K562 (cell line): ENCODE results near the gene MMP15. TPM values are rescaled to one million over a fixed set of nuclear protein-coding genes. Genes with fewer than 3 reads are reported as not detected.
A peak's percentile ranks its signal among the peaks of the same experiment; 100 is the strongest.

Experiments used
- DEAF1 ChIP-seq: fragments of 450-650 bp; formaldehyde crosslinking; IDR thresholded peaks from 2 replicates; pipeline ENCODE4 v1.4.0; 2020; ENCODE audit warnings: mild to moderate bottlenecking, moderate library complexity
- GABPA ChIP-seq: fragments of 200-800 bp; sonication (Bioruptor generic); conservative IDR thresholded peaks from 2 replicates; pipeline ENCODE4 v1.6.1; 2016; ENCODE audit warnings: low read depth, missing genetic modification characterization, missing compliant biosample characterization
- LARP7 ChIP-seq: fragments of 450-650 bp; IDR thresholded peaks from 2 replicates; pipeline ENCODE4 v1.6.1; 2016
- MLLT1 ChIP-seq, 2 experiments: fragments of 450-650 bp; IDR thresholded peaks; 2 replicates each; pipeline ENCODE4 v1.6.1; 2016
- MNT ChIP-seq, 2 experiments: fragments of 450-650 bp; conservative IDR thresholded peaks; 2 replicates each; pipeline ENCODE4 v1.6.1; 2017; ENCODE audit warnings: mild to moderate bottlenecking in 2 of 2, moderate library complexity in 2 of 2
- OTX1 ChIP-seq: fragments of 450-650 bp; formaldehyde crosslinking; IDR thresholded peaks from 2 replicates; pipeline ENCODE4 v1.4.0; 2022; ENCODE audit warnings: mild to moderate bottlenecking
- PTBP1 ChIP-seq: fragments of 200-400 bp; formaldehyde crosslinking; IDR thresholded peaks from 2 replicates; pipeline ENCODE4 v1.6.1; 2017; ENCODE audit warnings: low read depth, low read length
- ZNF263 ChIP-seq: sonication (generic); formaldehyde crosslinking; IDR thresholded peaks from 2 replicates; pipeline ENCODE4 v1.8.0; 2022; ENCODE audit warnings: mild to moderate bottlenecking, missing genetic modification reagents, borderline replicate concordance
- ZNF316 ChIP-seq: fragments of 450-650 bp; IDR thresholded peaks from 2 replicates; pipeline ENCODE4 v1.6.1; 2016
- ZNF639 ChIP-seq, 2 experiments: fragments of 200-800 bp in 1 of 2; sonication (Bioruptor generic) in 1 of 2; sonication (generic) in 1 of 2; formaldehyde crosslinking in 1 of 2; IDR thresholded peaks in 1 of 2; conservative IDR thresholded peaks in 1 of 2; 2 replicates each; pipeline versions ENCODE4 v1.5.0 to v1.6.1; 2016 to 2020; ENCODE audit warnings: missing compliant biosample characterization in 1 of 2, missing genetic modification characterization in 1 of 2, missing genetic modification reagents in 1 of 2
- polyA plus RNA-seq, 8 experiments: library from polyadenylated mRNA; depleted of rRNA in 4 of 8; stranded (reverse) in 5 of 8; unstranded in 3 of 8; fragments of >200 nt; fragmentation: Nextera tagmentation in 2 of 8; fragmentation: Illumina TruSeq in 1 of 8; extraction: Ambion mirVana in 2 of 8; extraction: Trizol in 1 of 8; gene quantifications; 2 replicates each; pipeline versions ENCODE4 v1.2.1 to v1.2.3, GENCODE V29; 2011 to 2014; ENCODE audit warnings: inconsistent platforms in 1 of 8, missing spikeins in 1 of 8
- total RNA-seq, 7 experiments: library from RNA; depleted of rRNA in 6 of 7; stranded (reverse); fragments of >200 nt in 6 of 7; fragmentation: Illumina TruSeq in 2 of 7; extraction: Trizol in 2 of 7; gene quantifications; 2 replicates each; pipeline versions ENCODE4 v1.2.1 to v1.2.3, GENCODE V29; 2011 to 2021; ENCODE audit warnings: low replicate concordance in 1 of 7
- TF ChIP-seq, protein P1 (sequence below), 2 experiments: fragments of 450-650 bp in 1 of 2; IDR thresholded peaks; 2 replicates each; pipeline ENCODE4 v1.6.1; 2011 to 2017; ENCODE audit warnings: low read depth in 2 of 2, antibody characterized with exemption in 1 of 2, borderline replicate concordance in 1 of 2, low read length in 1 of 2, mild to moderate bottlenecking in 1 of 2, mixed read lengths in 1 of 2; ENCODE audit not compliant: control insufficient read depth in 1 of 2
- TF ChIP-seq, protein P2 (sequence below), 3 experiments: IDR thresholded peaks in 2 of 3; conservative IDR thresholded peaks in 1 of 3; 2 replicates each; pipeline ENCODE4 v1.5.1; 2011 to 2012; ENCODE audit warnings: low read length in 3 of 3, mild to moderate bottlenecking in 3 of 3, control low read depth in 2 of 3, improper control_type of control experiment in 1 of 3, inconsistent platforms in 1 of 3, low read depth in 1 of 3, mixed read lengths in 1 of 3, moderate library complexity in 1 of 3; ENCODE audit not compliant: insufficient read depth in 2 of 3

The MMP15 gene
- total and polyA plus RNA-seq, 9 of the 15 experiments (the other 6 are each of a cell fraction or from before 2014, with no cell fraction given), result 0.01 to 20.4 (median 5.5) TPM

DNA sequence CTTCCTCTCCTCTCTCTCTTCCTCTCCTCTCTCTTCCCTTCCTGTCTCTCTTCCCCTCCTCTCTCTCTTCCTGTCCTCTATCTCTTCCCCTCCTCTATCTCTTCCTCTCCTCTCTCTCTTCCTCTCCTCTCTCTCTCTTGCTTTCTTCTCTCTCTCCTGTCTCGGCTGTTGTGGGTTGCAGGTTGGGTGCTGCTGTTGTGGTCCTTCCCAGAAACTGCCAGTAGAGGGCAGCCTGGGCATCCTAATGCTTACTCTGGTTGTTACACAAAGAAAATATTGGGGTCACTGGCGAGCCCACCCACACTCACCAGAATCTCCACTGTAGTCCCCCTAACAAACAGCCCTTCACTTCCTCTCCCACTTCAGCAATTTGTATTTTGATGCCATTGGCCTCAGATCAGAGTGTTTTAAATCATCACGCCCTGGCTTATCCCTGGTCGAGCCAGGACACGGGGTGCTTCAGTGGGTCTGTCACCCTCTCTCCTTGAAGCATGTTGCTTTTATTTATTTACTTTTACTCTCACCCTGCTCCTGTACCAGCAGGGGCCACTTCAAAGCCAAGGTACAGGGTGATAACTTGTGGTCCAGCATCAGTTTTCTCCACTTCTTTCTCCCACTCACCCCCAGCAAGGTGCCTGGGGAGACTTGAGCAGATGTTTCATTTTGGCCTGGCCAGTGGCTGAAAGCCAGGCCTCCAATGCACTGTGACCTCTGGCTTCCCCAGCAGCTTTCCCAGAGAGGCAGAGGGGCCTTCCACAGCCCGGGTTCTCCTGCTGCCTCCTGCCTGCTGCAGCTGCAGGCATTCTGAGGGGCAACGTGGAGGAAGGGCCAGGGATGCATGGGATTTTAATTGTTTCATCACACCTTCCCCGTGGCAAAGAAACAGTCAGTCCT is 4.7 kb upstream of the MMP15 start (continued):
- 0 out of 4 replicates have a peak, but pooled peaks of 1 of the 2 experiments have one; percentile 27 for TF ChIP-seq MNT (conservative IDR thresholded peaks at IDR 0.05)
- TF ChIP-seq, protein P1, sequence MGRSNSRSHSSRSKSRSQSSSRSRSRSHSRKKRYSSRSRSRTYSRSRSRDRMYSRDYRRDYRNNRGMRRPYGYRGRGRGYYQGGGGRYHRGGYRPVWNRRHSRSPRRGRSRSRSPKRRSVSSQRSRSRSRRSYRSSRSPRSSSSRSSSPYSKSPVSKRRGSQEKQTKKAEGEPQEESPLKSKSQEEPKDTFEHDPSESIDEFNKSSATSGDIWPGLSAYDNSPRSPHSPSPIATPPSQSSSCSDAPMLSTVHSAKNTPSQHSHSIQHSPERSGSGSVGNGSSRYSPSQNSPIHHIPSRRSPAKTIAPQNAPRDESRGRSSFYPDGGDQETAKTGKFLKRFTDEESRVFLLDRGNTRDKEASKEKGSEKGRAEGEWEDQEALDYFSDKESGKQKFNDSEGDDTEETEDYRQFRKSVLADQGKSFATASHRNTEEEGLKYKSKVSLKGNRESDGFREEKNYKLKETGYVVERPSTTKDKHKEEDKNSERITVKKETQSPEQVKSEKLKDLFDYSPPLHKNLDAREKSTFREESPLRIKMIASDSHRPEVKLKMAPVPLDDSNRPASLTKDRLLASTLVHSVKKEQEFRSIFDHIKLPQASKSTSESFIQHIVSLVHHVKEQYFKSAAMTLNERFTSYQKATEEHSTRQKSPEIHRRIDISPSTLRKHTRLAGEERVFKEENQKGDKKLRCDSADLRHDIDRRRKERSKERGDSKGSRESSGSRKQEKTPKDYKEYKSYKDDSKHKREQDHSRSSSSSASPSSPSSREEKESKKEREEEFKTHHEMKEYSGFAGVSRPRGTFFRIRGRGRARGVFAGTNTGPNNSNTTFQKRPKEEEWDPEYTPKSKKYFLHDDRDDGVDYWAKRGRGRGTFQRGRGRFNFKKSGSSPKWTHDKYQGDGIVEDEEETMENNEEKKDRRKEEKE (IDR thresholded peaks at IDR 0.05; ENCODE audit: borderline replicate concordance in 1 of 2, control insufficient read depth in 1 of 2, low read depth in 2 of 2, low read length in 1 of 2), result peak in 1 of 2 experiments; percentile 74; a peak in 2 of 4 replicates
- TF ChIP-seq ZNF639 (CRISPR knock-in tag; conservative IDR thresholded peaks at IDR 0.05 in 1 of 2, IDR thresholded peaks at IDR 0.05 in 1 of 2), result no peak
- TF ChIP-seq, protein P2, sequence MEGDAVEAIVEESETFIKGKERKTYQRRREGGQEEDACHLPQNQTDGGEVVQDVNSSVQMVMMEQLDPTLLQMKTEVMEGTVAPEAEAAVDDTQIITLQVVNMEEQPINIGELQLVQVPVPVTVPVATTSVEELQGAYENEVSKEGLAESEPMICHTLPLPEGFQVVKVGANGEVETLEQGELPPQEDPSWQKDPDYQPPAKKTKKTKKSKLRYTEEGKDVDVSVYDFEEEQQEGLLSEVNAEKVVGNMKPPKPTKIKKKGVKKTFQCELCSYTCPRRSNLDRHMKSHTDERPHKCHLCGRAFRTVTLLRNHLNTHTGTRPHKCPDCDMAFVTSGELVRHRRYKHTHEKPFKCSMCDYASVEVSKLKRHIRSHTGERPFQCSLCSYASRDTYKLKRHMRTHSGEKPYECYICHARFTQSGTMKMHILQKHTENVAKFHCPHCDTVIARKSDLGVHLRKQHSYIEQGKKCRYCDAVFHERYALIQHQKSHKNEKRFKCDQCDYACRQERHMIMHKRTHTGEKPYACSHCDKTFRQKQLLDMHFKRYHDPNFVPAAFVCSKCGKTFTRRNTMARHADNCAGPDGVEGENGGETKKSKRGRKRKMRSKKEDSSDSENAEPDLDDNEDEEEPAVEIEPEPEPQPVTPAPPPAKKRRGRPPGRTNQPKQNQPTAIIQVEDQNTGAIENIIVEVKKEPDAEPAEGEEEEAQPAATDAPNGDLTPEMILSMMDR (IDR thresholded peaks at IDR 0.05 in 2 of 3, conservative IDR thresholded peaks at IDR 0.05 in 1 of 3; ENCODE audit: insufficient read depth in 2 of 3, low read depth in 1 of 3, low read length in 3 of 3), result peak; percentile 83 to 93 (median 90)
- TF ChIP-seq DEAF1 (CRISPR knock-in tag), result peak; percentile 66
- peak; percentile 60 to 79; a peak in 3 of 4 replicates for TF ChIP-seq MLLT1 (IDR thresholded peaks at IDR 0.05)
- no peak for TF ChIP-seq GABPA (tag)
- 0 out of 2 replicates have a peak, but pooled peaks have one; percentile 10 for TF ChIP-seq ZNF316
- TF ChIP-seq LARP7, result peak; percentile 91; the same call in 1 of the 2 replicates
- TF ChIP-seq OTX1 (CRISPR knock-in tag), result peak; percentile 60; the same call in 1 of the 2 replicates
- 0 out of 2 replicates have a peak, but pooled peaks have one; percentile 58 for TF ChIP-seq PTBP1
- TF ChIP-seq ZNF263 (CRISPR knock-in tag), result no peak
